LNCaP clone FGC (cell line): ENCODE results near the gene DPH1.

ENCODE experiments used
- DNase-seq: peaks from one replicate; pipeline ENCODE4 v3.0.0-alpha.2; 2011; ENCODE audit warnings: low read depth
- H3K4me3 ChIP-seq: 2 replicates; pipeline ENCODE4 v1.5.1; 2011; ENCODE audit warnings: mild to moderate bottlenecking, low read depth, low read length, control low read depth
- TF ChIP-seq, protein P1 (sequence below): IDR thresholded peaks from 2 replicates; pipeline ENCODE4 v1.5.1; 2012; ENCODE audit warnings: mild to moderate bottlenecking; ENCODE audit not compliant: control insufficient read depth, insufficient read depth; ENCODE audit errors: extremely low read depth

The DPH1 gene

DNA sequence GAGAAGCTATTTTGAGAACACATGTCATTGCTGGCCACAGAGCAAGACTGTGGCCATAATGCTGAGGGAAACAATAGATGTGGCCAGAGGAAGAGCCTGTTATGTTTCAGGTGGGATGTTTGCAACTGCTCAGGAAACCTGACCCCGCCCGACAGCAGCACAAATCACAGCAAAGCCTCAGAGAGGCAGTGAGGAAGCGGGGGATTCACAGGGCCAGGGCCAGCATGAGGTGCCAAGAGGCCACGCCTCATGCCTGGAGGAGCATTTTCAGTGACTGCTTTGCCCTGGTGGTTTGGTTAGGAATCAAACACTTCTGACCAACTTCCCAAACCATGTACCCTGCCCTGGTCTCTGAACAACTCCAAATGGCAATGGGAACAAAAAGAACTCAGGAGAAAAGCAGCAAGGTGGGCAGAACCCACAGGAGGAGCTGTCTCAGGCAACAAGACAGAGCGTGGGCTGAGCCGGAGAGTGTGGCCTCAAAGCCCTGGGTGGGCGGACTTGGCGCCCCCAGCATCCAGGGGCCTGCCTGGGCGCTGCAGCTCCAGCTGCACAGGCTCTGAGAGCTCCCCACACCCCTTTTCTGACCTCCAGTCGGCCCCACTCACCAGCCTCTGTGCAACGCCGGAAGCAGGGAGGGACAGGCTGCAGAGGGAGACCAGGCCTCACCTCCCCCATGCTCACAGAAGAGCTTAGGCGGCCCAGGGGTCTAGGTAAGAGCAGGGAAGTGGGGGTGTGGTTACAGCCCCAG, 45.6 kb downstream of the DPH1 start:
- DNase-seq = no peak
- TF ChIP-seq, protein P1, sequence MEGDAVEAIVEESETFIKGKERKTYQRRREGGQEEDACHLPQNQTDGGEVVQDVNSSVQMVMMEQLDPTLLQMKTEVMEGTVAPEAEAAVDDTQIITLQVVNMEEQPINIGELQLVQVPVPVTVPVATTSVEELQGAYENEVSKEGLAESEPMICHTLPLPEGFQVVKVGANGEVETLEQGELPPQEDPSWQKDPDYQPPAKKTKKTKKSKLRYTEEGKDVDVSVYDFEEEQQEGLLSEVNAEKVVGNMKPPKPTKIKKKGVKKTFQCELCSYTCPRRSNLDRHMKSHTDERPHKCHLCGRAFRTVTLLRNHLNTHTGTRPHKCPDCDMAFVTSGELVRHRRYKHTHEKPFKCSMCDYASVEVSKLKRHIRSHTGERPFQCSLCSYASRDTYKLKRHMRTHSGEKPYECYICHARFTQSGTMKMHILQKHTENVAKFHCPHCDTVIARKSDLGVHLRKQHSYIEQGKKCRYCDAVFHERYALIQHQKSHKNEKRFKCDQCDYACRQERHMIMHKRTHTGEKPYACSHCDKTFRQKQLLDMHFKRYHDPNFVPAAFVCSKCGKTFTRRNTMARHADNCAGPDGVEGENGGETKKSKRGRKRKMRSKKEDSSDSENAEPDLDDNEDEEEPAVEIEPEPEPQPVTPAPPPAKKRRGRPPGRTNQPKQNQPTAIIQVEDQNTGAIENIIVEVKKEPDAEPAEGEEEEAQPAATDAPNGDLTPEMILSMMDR = no peak
- H3K4me3 ChIP-seq = no peak overlapping the region

GRCh38 chr17:2076087-2076984, 46.4 kb downstream of the DPH1 start:
- TF ChIP-seq, protein P1 = no peak
- no peak for DNase-seq
- no peak overlapping the region for H3K4me3 ChIP-seq

GRCh38 chr17:2077040-2077439, 47.1 kb downstream of the DPH1 start:
- no peak for DNase-seq
- TF ChIP-seq, protein P1 = no peak
- H3K4me3 ChIP-seq = no peak overlapping the region

- no peak overlapping the region for H3K4me3 ChIP-seq
- DNase-seq = no peak
- TF ChIP-seq, protein P1 = no peak
Measured at GRCh38 chr17:2081564-2081963, 51.6 kb downstream of the DPH1 start.

- H3K4me3 ChIP-seq = no peak overlapping the region
- TF ChIP-seq, protein P1 = no peak
- DNase-seq = no peak
Measured at GRCh38 chr17:2082003-2082781, 52.2 kb downstream of the DPH1 start.

DNA sequence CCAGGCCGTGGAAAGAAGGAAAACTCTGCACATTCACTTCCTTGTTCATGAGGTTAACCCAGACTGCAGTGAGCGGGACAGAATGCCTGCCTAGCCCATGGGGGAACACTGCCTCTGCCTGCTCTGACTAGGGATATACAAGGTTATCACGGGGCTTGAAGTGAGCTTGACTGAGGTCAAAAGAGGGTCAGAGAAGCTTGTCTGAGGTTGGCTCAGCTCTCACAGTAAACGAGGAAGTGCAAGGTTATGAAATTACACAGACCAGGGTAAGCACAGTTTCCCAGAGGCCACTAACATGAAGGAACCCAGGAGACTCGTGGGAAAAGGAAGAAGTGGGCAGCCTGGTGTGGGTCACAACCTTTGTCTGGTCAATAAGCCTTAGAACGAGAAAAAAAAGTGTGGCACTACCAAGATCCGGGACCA, 53.7 kb downstream of the DPH1 start:
- DNase-seq = no peak
- TF ChIP-seq, protein P1 = no peak
- H3K4me3 ChIP-seq = no peak overlapping the region
